Chondrocyte (in vitro differentiated cells): ENCODE data around the gene DHX29. TPM values are rescaled to one million over a fixed set of nuclear protein-coding genes. Genes with fewer than 3 reads are reported as not detected.

Source experiments
- DNase-seq: peaks from one replicate; pipeline ENCODE4 v3.0.0; 2021; ENCODE audit warnings: mixed read lengths, low spot score
- H3K27ac Mint-ChIP-seq: one replicate; pipeline ENCODE4 v1.8.0; 2021; ENCODE audit warnings: mild to moderate bottlenecking, moderate library complexity, mixed read lengths; ENCODE audit not compliant: unreplicated experiment
- H3K27me3 Mint-ChIP-seq: 2 replicates; pipeline ENCODE4 v1.8.0; 2021; ENCODE audit warnings: low read depth, mixed read lengths
- H3K36me3 Mint-ChIP-seq: 2 replicates; pipeline ENCODE4 v1.8.0; 2021; ENCODE audit warnings: low read depth, mixed read lengths
- H3K4me1 Mint-ChIP-seq: 2 replicates; pipeline ENCODE4 v1.8.0; 2021; ENCODE audit warnings: low read depth, mild to moderate bottlenecking, mixed read lengths
- H3K4me3 Mint-ChIP-seq: one replicate; pipeline ENCODE4 v1.8.0; 2021; ENCODE audit warnings: mild to moderate bottlenecking, moderate library complexity, mixed read lengths; ENCODE audit not compliant: unreplicated experiment
- H3K9me3 Mint-ChIP-seq: 2 replicates; pipeline ENCODE4 v1.8.0; 2021; ENCODE audit warnings: low read depth, mixed read lengths
- CTCF ChIP-seq: fragments of 200-600 bp; sonication (generic); IDR thresholded peaks from 2 replicates; pipeline ENCODE4 v1.5.0; 2021; ENCODE audit warnings: antibody characterized with exemption, mild to moderate bottlenecking, moderate library complexity
- total RNA-seq: library from RNA; stranded (reverse); gene quantifications from 3 replicates; pipeline ENCODE4 v1.2.1, GENCODE V29; 2021

The DHX29 gene
- total RNA-seq, 1 donor from 2014 or later, result 23.0 TPM

GRCh38 chr5:55338092-55338613, 30.7 kb upstream of the DHX29 start:
- no peak overlapping the region for H3K4me3 Mint-ChIP-seq

GRCh38 chr5:55333811-55334210, 26.3 kb upstream of the DHX29 start:
- DNase-seq, result no peak
- H3K27ac Mint-ChIP-seq, result no peak overlapping the region
- no peaks in the 10 kb centered on the region for H3K9me3 Mint-ChIP-seq
- no peaks in the 10 kb centered on the region for H3K27me3 Mint-ChIP-seq
- H3K4me3 Mint-ChIP-seq, result no peak overlapping the region
- peaks cover 14% of the 10 kb centered on the region for H3K36me3 Mint-ChIP-seq
- TF ChIP-seq CTCF, result no peak
- peaks cover 10% of the 10 kb centered on the region for H3K4me1 Mint-ChIP-seq

More at GRCh38 chr5:55338092-55338613, 30.7 kb upstream of the DHX29 start:
- peak overlapping the region; percentile 60 for H3K27ac Mint-ChIP-seq
- H3K4me1 Mint-ChIP-seq, result peaks cover 29% of the 10 kb centered on the region
- peaks cover 7% of the 10 kb centered on the region for H3K36me3 Mint-ChIP-seq
- no peaks in the 10 kb centered on the region for H3K27me3 Mint-ChIP-seq
- no peaks in the 10 kb centered on the region for H3K9me3 Mint-ChIP-seq
- TF ChIP-seq CTCF, result no peak
- no peak for DNase-seq

- no peak for DNase-seq
- H3K4me1 Mint-ChIP-seq, result peaks cover 4% of the 10 kb centered on the region
- TF ChIP-seq CTCF, result no peak
- H3K36me3 Mint-ChIP-seq, result peaks cover 14% of the 10 kb centered on the region
- H3K27ac Mint-ChIP-seq, result no peak overlapping the region
- no peaks in the 10 kb centered on the region for H3K27me3 Mint-ChIP-seq
- no peaks in the 10 kb centered on the region for H3K9me3 Mint-ChIP-seq
- no peak overlapping the region for H3K4me3 Mint-ChIP-seq
These were observed 25.5 kb upstream of the DHX29 start for GRCh38 chr5:55333017-55333416.

- H3K36me3 Mint-ChIP-seq, result peaks cover 15% of the 10 kb centered on the region
- H3K27me3 Mint-ChIP-seq, result no peaks in the 10 kb centered on the region
- H3K4me3 Mint-ChIP-seq, result no peak overlapping the region
- no peak for TF ChIP-seq CTCF
- no peak overlapping the region for H3K27ac Mint-ChIP-seq
- no peaks in the 10 kb centered on the region for H3K9me3 Mint-ChIP-seq
- no peak for DNase-seq
- peaks cover 4% of the 10 kb centered on the region for H3K4me1 Mint-ChIP-seq
These were observed 23.8 kb upstream of the DHX29 start for GRCh38 chr5:55331321-55331720.

GRCh38 chr5:55327281-55327680, 19.8 kb upstream of the DHX29 start:
- TF ChIP-seq CTCF, result no peak
- Mint-ChIP-seq H3K9me3 (no peaks in the 10 kb centered on the region), H3K27ac (no peak overlapping the region), H3K4me3 (no peak overlapping the region), H3K36me3 (peaks cover 10% of the 10 kb centered on the region), H3K4me1 (peaks cover 6% of the 10 kb centered on the region), H3K27me3 (no peaks in the 10 kb centered on the region)
- DNase-seq, result no peak
